ENCODE measurements around the gene MYO15A. TPM values are rescaled to one million over a fixed set of nuclear protein-coding genes. Genes with fewer than 3 reads are reported as not detected.

Gene MYO15A
- total and polyA plus RNA-seq, 2 of the 4 experiments (the other 2 are of a cell fraction), result 0.18 to 1.1 TPM

DNA sequence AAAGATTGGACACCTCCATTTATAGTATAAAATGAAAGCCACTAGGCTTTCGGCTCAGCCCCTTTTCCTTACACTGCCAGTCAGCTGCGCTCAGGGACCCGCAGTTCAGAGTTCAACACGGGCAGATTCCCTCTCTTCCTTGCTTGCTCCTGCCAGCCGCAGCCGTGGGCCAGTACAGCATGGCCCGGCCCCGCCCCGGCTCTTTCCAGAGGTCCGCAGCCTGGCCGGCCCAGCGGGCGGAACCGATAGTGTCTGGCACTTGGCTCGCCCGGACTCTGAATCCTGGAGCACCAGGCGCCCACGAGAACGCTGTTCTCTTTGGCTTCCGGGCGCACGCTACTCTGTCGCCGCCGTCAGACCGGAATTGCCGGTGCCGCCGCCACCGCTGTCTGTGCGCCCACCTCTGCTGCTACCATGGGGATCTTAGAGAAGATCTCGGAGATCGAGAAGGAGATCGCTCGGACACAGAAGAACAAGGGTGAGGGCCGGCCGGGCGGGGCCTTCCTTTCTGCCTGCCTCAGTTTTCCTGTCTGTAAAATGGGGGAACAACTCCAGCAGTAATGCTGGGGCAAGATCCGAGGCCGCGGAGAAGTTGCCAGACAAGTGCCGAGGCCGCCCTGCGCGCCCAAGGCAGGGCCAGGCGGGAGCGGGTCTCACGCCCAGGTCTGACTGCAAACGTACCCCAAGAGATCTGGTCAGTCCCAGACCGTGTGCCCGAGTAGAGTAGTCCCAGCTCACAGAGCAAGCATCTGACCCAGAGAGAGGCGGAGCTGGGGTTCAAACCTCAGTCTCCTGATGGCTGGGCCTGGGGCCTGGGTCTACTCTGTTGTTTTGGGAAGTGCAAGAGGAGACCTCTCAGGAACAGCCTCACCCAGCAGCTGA lies 20.7 kb upstream of the MYO15A start, which contains the start of gene DRG2 (continued):
- peak; percentile 92 for TF ChIP-seq MAZ (IDR thresholded peaks at IDR 0.05; ENCODE audit: borderline replicate concordance, low read depth, low read length)
- peak; percentile 29; the same call in 1 of the 2 replicates for TF ChIP-seq RAD21 (IDR thresholded peaks at IDR 0.05; ENCODE audit: low read length)
- peak; percentile 25 for TF ChIP-seq SMC3 (IDR thresholded peaks at IDR 0.05; ENCODE audit: low read depth, low read length)

- no peak overlapping the region for H3K23ac ChIP-seq (ENCODE audit: low read depth, low read length)
- peaks cover 12% of the 10 kb centered on the region for H3K36me3 ChIP-seq (ENCODE audit: control insufficient read depth, insufficient read depth, low read length)
- no peak overlapping the region for H3K4me3 ChIP-seq (ENCODE audit: insufficient read depth, low read depth, low read length)
- H3K14ac ChIP-seq (replicated peaks; ENCODE audit: low read depth, low read length), result no peak overlapping the region
- no peak overlapping the region for H3K4ac ChIP-seq (ENCODE audit: low read depth, low read length)
- in situ Hi-C loops (cut with MboI; ENCODE audit: low sequenced_read_pairs), result no loop called here
- H3K56ac ChIP-seq (ENCODE audit: extremely low read depth, insufficient read depth, low read length), result no peak overlapping the region
- ChIA-PET POLR2A (ENCODE audit: unreplicated experiment) (no interaction called here), CTCF (no interaction called here)
- peaks cover 7% of the 10 kb centered on the region; the same call in 1 of the 2 replicates for H4K20me1 ChIP-seq (ENCODE audit: insufficient read depth, low read length)
- no peak overlapping the region for H2AK9ac ChIP-seq (replicated peaks; ENCODE audit: low read depth, low read length, poor library complexity)
- no peak overlapping the region for H2BK20ac ChIP-seq (ENCODE audit: low read depth, low read length)
- H4K91ac ChIP-seq (ENCODE audit: insufficient read depth, low read depth, low read length), result no peak overlapping the region
- no peak overlapping the region for H3K9ac ChIP-seq (ENCODE audit: low read depth, low read length)
- no peak overlapping the region for H4K5ac ChIP-seq (ENCODE audit: low read depth, low read length)
- H4K8ac ChIP-seq (ENCODE audit: low read depth in 2 of 2, low read length in 2 of 2), result no peak overlapping the region
- H2BK15ac ChIP-seq (ENCODE audit: low read depth, low read length), result no peak overlapping the region
- ATAC-seq (ENCODE audit: low read depth), result no peak
- BruUV-seq (replicated peaks), result no TSS peak
- H2AFZ ChIP-seq (replicated peaks; ENCODE audit: low read length, poor library complexity), result no peak overlapping the region
- no peak overlapping the region for H2BK5ac ChIP-seq (ENCODE audit: low read depth, low read length, poor library complexity, severe bottlenecking)
- DNase-seq, result no peak
- intact Hi-C loops (cut with micrococcal nuclease), result no loop called here
- H3K27ac ChIP-seq (ENCODE audit: insufficient read depth, low read length), result no peak overlapping the region
- no peak overlapping the region for H3K4me2 ChIP-seq (ENCODE audit: low read depth, low read length)
- dilution Hi-C loops (cut with HindIII; ENCODE audit: low sequenced_read_pairs, unreplicated experiment), result no loop called here
- H2BK120ac ChIP-seq (ENCODE audit: low read depth, low read length), result no peak overlapping the region
- peaks cover 8% of the 10 kb centered on the region for H3K9me1 ChIP-seq (ENCODE audit: insufficient read depth, low read length)
- no peak overlapping the region for H3K18ac ChIP-seq (ENCODE audit: low read depth, low read length)
- H3K27me3 ChIP-seq (ENCODE audit: control insufficient read depth, insufficient read depth, low read length), result no peaks in the 10 kb centered on the region
- H3K4me1 ChIP-seq (ENCODE audit: control insufficient read depth, insufficient read depth, low read length), result peaks cover 6% of the 10 kb centered on the region
- 100% methylated on average over 2 of the region's 2 CpGs; no CpG with 5 or more reads in 1 of the 2 experiments for WGBS, 2 experiments (ENCODE audit: extremely low coverage in 2 of 2, insufficient read length in 1 of 2)
- H3K79me1 ChIP-seq (ENCODE audit: low read depth in 1 of 2, low read length in 2 of 2), result peaks cover 21 to 56% of the 10 kb centered on the region in 2 experiments
- no peak overlapping the region for H2AK5ac ChIP-seq (ENCODE audit: low read depth, low read length)
- H3K9me3 ChIP-seq (ENCODE audit: control insufficient read depth, insufficient read depth, low read length), result no peaks in the 10 kb centered on the region
- TF ChIP-seq BHLHE40 (IDR thresholded peaks at IDR 0.05; ENCODE audit: low read depth, low read length), result no peak
- TF ChIP-seq CEBPB (IDR thresholded peaks at IDR 0.05; ENCODE audit: low read depth, low read length), result no peak
- TF ChIP-seq USF2 (IDR thresholded peaks at IDR 0.05; ENCODE audit: low read depth, low read length), result no peak
- TF ChIP-seq MAZ (IDR thresholded peaks at IDR 0.05; ENCODE audit: borderline replicate concordance, low read depth, low read length), result no peak
- no peak for TF ChIP-seq RAD21 (IDR thresholded peaks at IDR 0.05; ENCODE audit: low read length)
- TF ChIP-seq FOS (IDR thresholded peaks at IDR 0.05; ENCODE audit: low read depth, low read length), result no peak
- TF ChIP-seq SMC3 (IDR thresholded peaks at IDR 0.05; ENCODE audit: low read depth, low read length), result no peak
- TF ChIP-seq RCOR1 (IDR thresholded peaks at IDR 0.05; ENCODE audit: insufficient replicate concordance, low read length), result no peak
- TF ChIP-seq MXI1 (IDR thresholded peaks at IDR 0.05; ENCODE audit: borderline replicate concordance, low read depth, low read length), result no peak
- TF ChIP-seq CHD1 (IDR thresholded peaks at IDR 0.05; ENCODE audit: low read depth, low read length), result no peak
- no peak for TF ChIP-seq ELK1 (IDR thresholded peaks at IDR 0.05; ENCODE audit: borderline replicate concordance, low read depth, low read length)
- TF ChIP-seq NFE2L2 (IDR thresholded peaks at IDR 0.05; ENCODE audit: low read depth, low read length), result no peak
Measured at GRCh38 chr17:18089613-18090012, 18.9 kb upstream of the MYO15A start.
